ENCODE data around the gene STX10.

STX10 gene

DNA sequence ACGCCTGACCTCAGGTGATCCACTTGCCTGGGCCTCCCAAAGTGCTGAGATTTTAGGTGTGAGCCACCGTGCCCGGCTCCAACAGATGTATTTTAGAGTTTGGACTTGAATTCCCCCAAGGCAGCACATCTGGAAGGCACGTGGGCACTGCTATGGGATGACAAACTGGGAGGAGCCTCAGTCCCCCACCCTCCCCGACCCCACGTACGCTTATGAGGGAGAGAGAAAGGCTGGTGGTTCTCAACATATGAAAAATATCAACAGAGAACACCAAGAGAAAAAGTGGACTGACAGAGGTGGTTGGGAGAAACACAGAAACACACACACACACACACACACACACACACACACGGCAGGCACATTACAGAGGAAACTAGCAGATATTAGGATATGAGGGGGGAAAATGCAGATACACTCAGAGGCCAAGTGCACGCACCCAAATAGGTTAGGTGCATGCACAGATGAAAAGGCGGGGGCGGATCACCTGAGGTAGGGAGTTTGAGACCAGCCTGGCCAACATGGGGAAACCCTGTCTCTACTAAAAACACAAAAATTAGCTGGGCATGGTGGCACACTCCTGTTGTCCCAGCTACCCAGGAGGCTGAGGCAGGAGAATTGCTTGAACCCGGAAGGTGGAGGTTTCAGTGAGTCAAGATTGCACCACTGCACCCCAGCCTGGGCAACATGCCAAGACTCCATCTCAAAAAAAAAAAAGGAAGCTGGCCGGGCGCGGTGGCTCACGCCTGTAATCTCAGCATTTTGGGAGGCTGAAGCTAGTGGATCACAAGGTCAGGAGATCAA is 3.2 kb downstream of the STX10 start:
- Histone ChIP-seq H3K4me1 (ENCODE audit: control insufficient read depth, low read length) (peaks cover 22% of the 10 kb centered on the region), H3K9me3 (ENCODE audit: control insufficient read depth, insufficient read depth, low read length) (no peaks in the 10 kb centered on the region), H3K27me3 (ENCODE audit: control insufficient read depth, low read length) (no peaks in the 10 kb centered on the region), H3F3A (ENCODE audit: control insufficient read depth, insufficient read depth) (peaks cover 3% of the 10 kb centered on the region; the same call in 1 of the 2 replicates), H4K20me1 (ENCODE audit: control insufficient read depth, insufficient read depth, low read depth, low read length) (no peaks in the 10 kb centered on the region), H3K27ac (ENCODE audit: low read depth, low read length) (no peak overlapping the region), H3K4me3 (ENCODE audit: low read length) (no peak overlapping the region), H3K36me3 (ENCODE audit: control insufficient read depth, low read length) (peaks cover 11% of the 10 kb centered on the region), H3K4me2 (ENCODE audit: low read length) (no peak overlapping the region), H3K9me2 (replicated peaks; ENCODE audit: control insufficient read depth, low read length) (no peaks in the 10 kb centered on the region), H3K79me2 (ENCODE audit: control insufficient read depth, low read length) (peaks cover 22% of the 10 kb centered on the region)
- no peak for TF ChIP-seq EZH2phosphoT487 (IDR thresholded peaks at IDR 0.05; ENCODE audit: borderline replicate concordance, low read length)
- TF ChIP-seq, protein P1, sequence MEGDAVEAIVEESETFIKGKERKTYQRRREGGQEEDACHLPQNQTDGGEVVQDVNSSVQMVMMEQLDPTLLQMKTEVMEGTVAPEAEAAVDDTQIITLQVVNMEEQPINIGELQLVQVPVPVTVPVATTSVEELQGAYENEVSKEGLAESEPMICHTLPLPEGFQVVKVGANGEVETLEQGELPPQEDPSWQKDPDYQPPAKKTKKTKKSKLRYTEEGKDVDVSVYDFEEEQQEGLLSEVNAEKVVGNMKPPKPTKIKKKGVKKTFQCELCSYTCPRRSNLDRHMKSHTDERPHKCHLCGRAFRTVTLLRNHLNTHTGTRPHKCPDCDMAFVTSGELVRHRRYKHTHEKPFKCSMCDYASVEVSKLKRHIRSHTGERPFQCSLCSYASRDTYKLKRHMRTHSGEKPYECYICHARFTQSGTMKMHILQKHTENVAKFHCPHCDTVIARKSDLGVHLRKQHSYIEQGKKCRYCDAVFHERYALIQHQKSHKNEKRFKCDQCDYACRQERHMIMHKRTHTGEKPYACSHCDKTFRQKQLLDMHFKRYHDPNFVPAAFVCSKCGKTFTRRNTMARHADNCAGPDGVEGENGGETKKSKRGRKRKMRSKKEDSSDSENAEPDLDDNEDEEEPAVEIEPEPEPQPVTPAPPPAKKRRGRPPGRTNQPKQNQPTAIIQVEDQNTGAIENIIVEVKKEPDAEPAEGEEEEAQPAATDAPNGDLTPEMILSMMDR (IDR thresholded peaks at IDR 0.05; ENCODE audit: low read depth, low read length, poor library complexity, severe bottlenecking), result no peak

GRCh38 chr19:13139633-13140311 is 10.4 kb downstream of the STX10 start:
- Histone ChIP-seq H3K9me3 (ENCODE audit: control insufficient read depth, insufficient read depth, low read length) (no peaks in the 10 kb centered on the region), H3K79me2 (ENCODE audit: control insufficient read depth, low read length) (peaks cover 4% of the 10 kb centered on the region; the same call in 1 of the 2 replicates), H3K9me2 (replicated peaks; ENCODE audit: control insufficient read depth, low read length) (no peaks in the 10 kb centered on the region), H3K4me2 (ENCODE audit: low read length) (no peak overlapping the region), H3K36me3 (ENCODE audit: control insufficient read depth, low read length) (peaks cover 41% of the 10 kb centered on the region), H3K27ac (ENCODE audit: low read depth, low read length) (no peak overlapping the region), H3F3A (ENCODE audit: control insufficient read depth, insufficient read depth) (no peaks in the 10 kb centered on the region; the same call in 1 of the 2 replicates), H3K4me3 (ENCODE audit: low read length) (no peak overlapping the region), H3K4me1 (ENCODE audit: control insufficient read depth, low read length) (no peaks in the 10 kb centered on the region), H4K20me1 (ENCODE audit: control insufficient read depth, insufficient read depth, low read depth, low read length) (no peaks in the 10 kb centered on the region), H3K27me3 (ENCODE audit: control insufficient read depth, low read length) (no peaks in the 10 kb centered on the region)
- no peak for TF ChIP-seq EZH2phosphoT487 (IDR thresholded peaks at IDR 0.05; ENCODE audit: borderline replicate concordance, low read length)
- TF ChIP-seq, protein P1 (IDR thresholded peaks at IDR 0.05; ENCODE audit: low read depth, low read length, poor library complexity, severe bottlenecking), result no peak

GRCh38 chr19:13138916-13139198 is 11.3 kb downstream of the STX10 start:
- TF ChIP-seq, protein P1 (IDR thresholded peaks at IDR 0.05; ENCODE audit: low read depth, low read length, poor library complexity, severe bottlenecking), result no peak
- TF ChIP-seq EZH2phosphoT487 (IDR thresholded peaks at IDR 0.05; ENCODE audit: borderline replicate concordance, low read length), result no peak
- Histone ChIP-seq H3K9me3 (ENCODE audit: control insufficient read depth, insufficient read depth, low read length) (no peaks in the 10 kb centered on the region), H3K4me1 (ENCODE audit: control insufficient read depth, low read length) (no peaks in the 10 kb centered on the region), H3K4me2 (ENCODE audit: low read length) (no peak overlapping the region), H3K27me3 (ENCODE audit: control insufficient read depth, low read length) (no peaks in the 10 kb centered on the region), H3F3A (ENCODE audit: control insufficient read depth, insufficient read depth) (no peaks in the 10 kb centered on the region; the same call in 1 of the 2 replicates), H3K9me2 (replicated peaks; ENCODE audit: control insufficient read depth, low read length) (no peaks in the 10 kb centered on the region), H3K4me3 (ENCODE audit: low read length) (no peak overlapping the region), H3K36me3 (ENCODE audit: control insufficient read depth, low read length) (peaks cover 46% of the 10 kb centered on the region), H4K20me1 (ENCODE audit: control insufficient read depth, insufficient read depth, low read depth, low read length) (no peaks in the 10 kb centered on the region), H3K79me2 (ENCODE audit: control insufficient read depth, low read length) (peaks cover 13% of the 10 kb centered on the region), H3K27ac (ENCODE audit: low read depth, low read length) (no peak overlapping the region)

Data from DOHH2 (cell line).